Hematopoietic multipotent progenitor cell treated with erythropoietin and hydrocortisone succinate and interleukin-3 and kit ligand, for 6 days (in vitro differentiated cells): ENCODE measurements around the gene TMEM174.
A peak's percentile ranks its signal among the peaks of the same experiment; 100 is the strongest.

Experiments used
- DNase-seq: peaks from one replicate; pipeline ENCODE4 v3.0.0-alpha.2; 2015

The TMEM174 gene

GRCh38 chr5:73154208-73155006 lies 18.6 kb upstream of the TMEM174 start:
- DNase-seq, result no peak

GRCh38 chr5:73155271-73156222 lies 17.4 kb upstream of the TMEM174 start:
- no peak for DNase-seq

- DNase-seq, result no peak
Measured at GRCh38 chr5:73157414-73158303, 15.3 kb upstream of the TMEM174 start.

GRCh38 chr5:73158313-73158712 lies 14.7 kb upstream of the TMEM174 start:
- DNase-seq, result no peak

GRCh38 chr5:73160239-73160671 lies 12.7 kb upstream of the TMEM174 start:
- DNase-seq, result peak; percentile 43

- peak; percentile 69 for DNase-seq
Measured at GRCh38 chr5:73170522-73170921, 2.5 kb upstream of the TMEM174 start.

- no peak for DNase-seq
Measured at GRCh38 chr5:73171495-73171894, 1.5 kb upstream of the TMEM174 start.

GRCh38 chr5:73174100-73174815 lies 1.3 kb downstream of the TMEM174 start:
- DNase-seq, result no peak

- DNase-seq, result no peak
Measured at GRCh38 chr5:73176250-73176649, 3.3 kb downstream of the TMEM174 start.

- no peak for DNase-seq
Measured at GRCh38 chr5:73178265-73178664, 5.3 kb downstream of the TMEM174 start.

- no peak for DNase-seq
Measured at GRCh38 chr5:73179730-73180129, 6.7 kb downstream of the TMEM174 start.

GRCh38 chr5:73180566-73180965 lies 7.6 kb downstream of the TMEM174 start:
- no peak for DNase-seq

- DNase-seq, result no peak
Measured at GRCh38 chr5:73182307-73182706, 9.3 kb downstream of the TMEM174 start.

GRCh38 chr5:73183000-73183399 lies 10.0 kb downstream of the TMEM174 start:
- no peak for DNase-seq

GRCh38 chr5:73183481-73183891 lies 10.5 kb downstream of the TMEM174 start:
- no peak for DNase-seq

- DNase-seq, result no peak
Measured at GRCh38 chr5:73186976-73187375, 14.0 kb downstream of the TMEM174 start.

- DNase-seq, result no peak
Measured at GRCh38 chr5:73188764-73189531, 16.0 kb downstream of the TMEM174 start.

- no peak for DNase-seq
Measured at GRCh38 chr5:73189871-73190376, 16.9 kb downstream of the TMEM174 start.

GRCh38 chr5:73192370-73192769 lies 19.4 kb downstream of the TMEM174 start:
- no peak for DNase-seq

- DNase-seq, result no peak
Measured at GRCh38 chr5:73193592-73193991, 20.6 kb downstream of the TMEM174 start.

GRCh38 chr5:73196201-73196600 lies 23.2 kb downstream of the TMEM174 start:
- no peak for DNase-seq
